IMR-90 (cell line): ENCODE measurements around the gene NDUFA6. TPM values are rescaled to one million over a fixed set of nuclear protein-coding genes. Genes with fewer than 3 reads are reported as not detected.
A peak's percentile ranks its signal among the peaks of the same experiment; 100 is the strongest.

Source experiments
- ATAC-seq: fragments of 200-7000 bp; cut with Tn5 transposase; 2 replicates; pipeline ENCODE4 v1.9.1; 2020; ENCODE audit warnings: low read depth, mild to moderate bottlenecking, moderate library complexity
- BruUV-seq: library from RNA; stranded (reverse); fragments of 400-500 nt; replicated peaks from 2 replicates; lab custom pipeline; 2021; lab: Mats Ljungman, UMichigan
- CTCF ChIA-PET: fragments of 300-600 bp; formaldehyde crosslinking; extraction: SDS; loops from one replicate; lab custom pipeline; 2021; ENCODE audit warnings: antibody characterized with exemption; lab: Yijun Ruan, JAX
- POLR2A ChIA-PET: fragments of 300-600 bp; sonication (Branson Sonifier 250); formaldehyde crosslinking; loops from one replicate; lab custom pipeline; 2022; ENCODE audit warnings: antibody characterized with exemption; ENCODE audit not compliant: unreplicated experiment; lab: Charles Lee
- DNase-seq: peaks from one replicate; pipeline ENCODE4 v3.0.0; 2013
- H2AFZ ChIP-seq: replicated peaks from 2 replicates; pipeline ENCODE3; 2013; ENCODE audit warnings: low read length, mild to moderate bottlenecking; ENCODE audit not compliant: poor library complexity
- H2AK5ac ChIP-seq: 2 replicates; pipeline ENCODE4 v1.6.1; 2013; ENCODE audit warnings: low read depth, low read length, inconsistent platforms
- H2AK9ac ChIP-seq: replicated peaks from 2 replicates; pipeline ENCODE3; 2013; ENCODE audit warnings: mild to moderate bottlenecking, low read depth, low read length, moderate library complexity; ENCODE audit not compliant: poor library complexity
- H2BK120ac ChIP-seq: 2 replicates; pipeline ENCODE4 v1.6.1; 2013; ENCODE audit warnings: low read depth, low read length, inconsistent platforms
- H2BK15ac ChIP-seq: 3 replicates; pipeline ENCODE4 v1.6.1; 2013; ENCODE audit warnings: low read depth, low read length, inconsistent platforms
- H2BK20ac ChIP-seq: 2 replicates; pipeline ENCODE4 v1.6.1; 2013; ENCODE audit warnings: low read depth, mild to moderate bottlenecking, inconsistent platforms, low read length, moderate library complexity
- H2BK5ac ChIP-seq: 2 replicates; pipeline ENCODE4 v1.6.1; 2013; ENCODE audit warnings: mild to moderate bottlenecking, low read depth, low read length, inconsistent platforms; ENCODE audit not compliant: poor library complexity, severe bottlenecking
- H3K14ac ChIP-seq: replicated peaks from 2 replicates; pipeline ENCODE4 v1.6.1; 2013; ENCODE audit warnings: low read depth, low read length, inconsistent platforms
- H3K18ac ChIP-seq: 2 replicates; pipeline ENCODE4 v1.6.1; 2013; ENCODE audit warnings: low read depth, low read length, control low read depth
- H3K23ac ChIP-seq: 2 replicates; pipeline ENCODE4 v1.6.1; 2013; ENCODE audit warnings: low read depth, low read length, inconsistent platforms
- H3K27ac ChIP-seq: 2 replicates; pipeline ENCODE4 v1.5.1; 2013; ENCODE audit warnings: mild to moderate bottlenecking, control low read depth, low read length; ENCODE audit not compliant: insufficient read depth
- H3K27me3 ChIP-seq: 2 replicates; pipeline ENCODE4 v1.6.1; 2013; ENCODE audit warnings: low read length; ENCODE audit not compliant: control insufficient read depth, insufficient read depth
- H3K36me3 ChIP-seq: 2 replicates; pipeline ENCODE4 v1.6.1; 2013; ENCODE audit warnings: low read length, mixed read lengths; ENCODE audit not compliant: control insufficient read depth, insufficient read depth
- H3K4ac ChIP-seq: 2 replicates; pipeline ENCODE4 v1.6.1; 2013; ENCODE audit warnings: low read depth, low read length, inconsistent platforms
- H3K4me1 ChIP-seq: 2 replicates; pipeline ENCODE4 v1.6.1; 2013; ENCODE audit warnings: low read length, mixed read lengths; ENCODE audit not compliant: control insufficient read depth, insufficient read depth
- H3K4me2 ChIP-seq: 2 replicates; pipeline ENCODE4 v1.6.1; 2013; ENCODE audit warnings: low read depth, mild to moderate bottlenecking, control low read depth, low read length, moderate library complexity
- H3K4me3 ChIP-seq: 2 replicates; pipeline ENCODE4 v1.5.1; 2013; ENCODE audit warnings: low read depth, mild to moderate bottlenecking, control low read depth, low read length, moderate library complexity; ENCODE audit not compliant: insufficient read depth
- H3K56ac ChIP-seq: 2 replicates; pipeline ENCODE4 v1.6.1; 2013; ENCODE audit warnings: low read length, inconsistent platforms; ENCODE audit not compliant: insufficient read depth; ENCODE audit errors: extremely low read depth
- H3K79me1 ChIP-seq, 2 experiments: 2 replicates each; pipeline ENCODE4 v1.6.1; 2013; ENCODE audit warnings: low read length in 2 of 2, inconsistent platforms in 1 of 2, low read depth in 1 of 2
- H3K9ac ChIP-seq: 2 replicates; pipeline ENCODE4 v1.6.1; 2013; ENCODE audit warnings: low read depth, low read length, control low read depth
- H3K9me1 ChIP-seq: 2 replicates; pipeline ENCODE4 v1.6.1; 2013; ENCODE audit warnings: low read length, inconsistent platforms; ENCODE audit not compliant: insufficient read depth
- H3K9me3 ChIP-seq: 2 replicates; pipeline ENCODE4 v1.6.1; 2013; ENCODE audit warnings: low read length; ENCODE audit not compliant: control insufficient read depth, insufficient read depth
- H4K20me1 ChIP-seq: 2 replicates; pipeline ENCODE4 v1.6.1; 2013; ENCODE audit warnings: low read length, inconsistent platforms; ENCODE audit not compliant: insufficient read depth
- H4K5ac ChIP-seq: 2 replicates; pipeline ENCODE4 v1.6.1; 2013; ENCODE audit warnings: mild to moderate bottlenecking, low read depth, low read length, control low read depth
- H4K8ac ChIP-seq, 2 experiments: 2 replicates each; pipeline ENCODE4 v1.6.1; 2013; ENCODE audit warnings: low read depth in 2 of 2, low read length in 2 of 2, control low read depth in 1 of 2, inconsistent platforms in 1 of 2
- H4K91ac ChIP-seq: 2 replicates; pipeline ENCODE4 v1.6.1; 2013; ENCODE audit warnings: low read depth, low read length, inconsistent platforms; ENCODE audit not compliant: insufficient read depth
- CEBPB ChIP-seq: IDR thresholded peaks from 2 replicates; pipeline ENCODE4 v1.6.1; 2012; ENCODE audit warnings: low read depth, low read length, improper control_type of control experiment
- FOS ChIP-seq: fragments of 150-350 bp; IDR thresholded peaks from 2 replicates; pipeline ENCODE4 v1.6.1; 2016; ENCODE audit warnings: low read depth, low read length
- MXI1 ChIP-seq: IDR thresholded peaks from 2 replicates; pipeline ENCODE4 v1.6.1; 2012; ENCODE audit warnings: low read depth, mild to moderate bottlenecking, low read length, moderate library complexity, borderline replicate concordance
- RAD21 ChIP-seq: IDR thresholded peaks from 2 replicates; pipeline ENCODE4 v1.6.1; 2012; ENCODE audit warnings: low read length, improper control_type of control experiment
- RCOR1 ChIP-seq: IDR thresholded peaks from 2 replicates; pipeline ENCODE4 v1.6.1; 2012; ENCODE audit warnings: mild to moderate bottlenecking, low read length, improper control_type of control experiment; ENCODE audit not compliant: insufficient replicate concordance
- RFX5 ChIP-seq: IDR thresholded peaks from 2 replicates; pipeline ENCODE4 v1.8.0; 2012; ENCODE audit warnings: low read depth, mild to moderate bottlenecking, low read length, moderate library complexity
- WGBS, 2 experiments: methylation state at CpG; one replicate each; pipeline versions ENCODE4 v1.1.5 to v1.1.7; 2013; ENCODE audit warnings: missing lambda C conversion rate in 2 of 2; ENCODE audit not compliant: insufficient read length in 1 of 2; ENCODE audit errors: extremely low coverage in 2 of 2; 5-methylcytosine and 5-hydroxymethylcytosine counted together
- dilution Hi-C: fragments of 300-500 bp; cut with HindIII; formaldehyde crosslinking; loops from one replicate; pipeline ENCODE4 v1.14.3; 2018; ENCODE audit warnings: low sequenced_read_pairs; ENCODE audit not compliant: unreplicated experiment
- in situ Hi-C: fragments of 300-500 bp; cut with MboI; formaldehyde crosslinking; loops from 3 replicates; pipeline ENCODE4 v1.14.3; 2019; ENCODE audit warnings: low sequenced_read_pairs, inconsistent platforms, mixed read lengths
- intact Hi-C: fragments of 100-400 bp; cut with micrococcal nuclease; formaldehyde crosslinking; loops from 2 replicates; pipeline ENCODE4 v1.10.0; 2022
- polyA plus RNA-seq, 3 experiments: library from polyadenylated mRNA; depleted of rRNA; stranded (reverse); fragments of >200 nt; gene quantifications; 2 replicates each; pipeline ENCODE4 v1.2.3, GENCODE V29; 2012; ENCODE audit warnings: low replicate concordance in 1 of 3
- total RNA-seq: library from RNA; depleted of rRNA; stranded (reverse); fragments of >200 nt; gene quantifications from 2 replicates; pipeline ENCODE4 v1.2.3, GENCODE V29; 2012

NDUFA6 gene
- total and polyA plus RNA-seq, 2 of the 4 experiments (the other 2 are of a cell fraction) = 48.8 to 89.0 TPM

- in situ Hi-C loops = no loop called here
- Histone ChIP-seq H2BK20ac (no peak overlapping the region), H4K5ac (no peak overlapping the region), H4K20me1 (peaks cover 14% of the 10 kb centered on the region; the same call in 1 of the 2 replicates), H3K14ac (peak overlapping the region; percentile 56), H3K4me2 (peak overlapping the region; percentile 63), H3K23ac (peak overlapping the region; percentile 82; the same call in 1 of the 2 replicates), H2BK5ac (no peak overlapping the region), H2AK5ac (peak overlapping the region; percentile 58), H2BK120ac (0 out of 2 replicates have a peak overlapping the region, but pooled peaks have one; percentile 23), H3K4ac (peak overlapping the region; percentile 29; the same call in 1 of the 2 replicates), H3K9me1 (peaks cover 3% of the 10 kb centered on the region; the same call in 1 of the 2 replicates), H3K9me3 (no peaks in the 10 kb centered on the region), H3K56ac (peak overlapping the region; percentile 22; the same call in 1 of the 2 replicates), H3K27ac (no peak overlapping the region; the same call in 1 of the 2 replicates), H2AFZ (peak overlapping the region; percentile 100), H3K18ac (no peak overlapping the region), H2AK9ac (peak overlapping the region; percentile 80), H2BK15ac (no peak overlapping the region), H3K4me3 (peak overlapping the region; percentile 41), H3K79me1 (peaks cover 11 to 32% of the 10 kb centered on the region in 2 experiments; a peak in 3 of 4 replicates), H3K9ac (peak overlapping the region; percentile 23), H4K91ac (no peak overlapping the region), H3K4me1 (peaks cover 2% of the 10 kb centered on the region; the same call in 1 of the 2 replicates), H3K27me3 (no peaks in the 10 kb centered on the region), H3K36me3 (peaks cover 5% of the 10 kb centered on the region), H4K8ac (peak overlapping the region; percentile 11 to 51; a peak in 3 of 4 replicates)
- CTCF ChIA-PET = interaction anchor here (0.6 to 1.7 kb wide), 11 partner anchors 16 to 353 kb away, joined by 3 to 7 read pairs (median 4); partner anchors contain the start of genes NAGA and NFAM1
- no peak for ATAC-seq
- WGBS, 2 experiments = no CpG with 5 or more reads among the region's 7 CpGs
- dilution Hi-C loops = no loop called here
- POLR2A ChIA-PET = interaction anchor here (0.6 to 1.3 kb wide), 2 partner anchors 45 to 353 kb away, joined by 3 to 7 read pairs; no protein-coding TSS in a partner anchor
- intact Hi-C loops = loop anchor here (1.0 to 10.0 kb wide), 5 partner anchors 163 to 383 kb away; no protein-coding TSS in a partner anchor
- no peak for DNase-seq
- TF ChIP-seq RCOR1 (no peak), CEBPB (no peak), RFX5 (no peak), RAD21 (no peak), MXI1 (no peak), FOS (no peak)
- BruUV-seq = no TSS peak
Measured at GRCh38 chr22:42091455-42091782, 847 bp upstream of the NDUFA6 start.
